ENCODE data around the gene DYSF. TPM values are rescaled to one million over a fixed set of nuclear protein-coding genes. Genes with fewer than 3 reads are reported as not detected.

DYSF gene
- total RNA-seq, 4 donors from 2014 or later = 10.3 to 14.9 (median 14.4) TPM

DNA sequence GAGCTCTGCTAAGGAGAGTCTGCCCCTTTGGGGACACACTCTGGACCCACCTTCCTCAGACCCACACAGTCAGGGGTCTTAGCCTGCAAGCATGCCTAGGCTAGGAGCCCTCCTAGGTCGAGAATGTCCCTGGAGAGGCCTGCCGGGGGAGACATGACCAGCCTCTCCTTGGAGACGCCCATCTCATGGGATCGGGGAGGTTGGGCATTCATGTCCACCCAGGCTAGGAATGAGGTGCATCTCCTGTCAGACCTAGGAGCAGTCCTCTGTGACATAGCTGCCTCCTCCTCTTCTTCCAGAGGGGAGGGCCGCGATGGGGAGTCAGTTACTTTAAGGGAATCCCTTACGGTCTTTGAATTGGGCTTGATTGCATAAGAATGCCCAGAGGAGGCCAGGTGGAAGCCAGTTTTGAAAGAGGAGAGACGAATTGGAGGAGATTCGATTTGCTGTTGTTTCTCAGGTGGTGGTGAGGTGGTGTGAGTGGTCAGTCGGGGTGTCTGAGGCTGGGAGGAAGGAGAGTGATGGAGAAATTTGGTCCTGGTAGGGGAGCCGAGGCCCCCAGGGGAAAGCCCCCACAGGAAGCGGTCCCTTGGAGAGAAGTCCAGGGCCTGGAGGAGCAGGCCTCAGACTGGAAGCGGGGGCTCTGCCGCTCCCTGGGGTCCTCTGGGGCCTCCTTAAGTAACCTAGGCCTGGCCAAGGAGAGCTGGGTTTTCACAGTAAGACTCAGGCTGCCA is 241.3 kb downstream of the DYSF start:
- intact Hi-C loops (cut with DNase I) = no loop called here
- DNase-seq = no peak
- 88 to 89% methylated on average over 12 to 14 of the region's 14 CpGs for WGBS, 2 donors
- H3K27ac ChIP-seq = no peak overlapping the region
- no peaks in the 10 kb centered on the region for H3K36me3 ChIP-seq
- TF ChIP-seq POLR2A (IDR thresholded peaks at IDR 0.05) = no peak
- TF ChIP-seq CTCF (IDR thresholded peaks at IDR 0.05) = no peak
- peaks cover 8 to 15% of the 10 kb centered on the region in 2 donors for H3K4me1 ChIP-seq
- no peaks in the 10 kb centered on the region for H3K27me3 ChIP-seq
- H3K9me3 ChIP-seq = no peaks in the 10 kb centered on the region
- H3K4me3 ChIP-seq (replicated peaks in 1 of 3) = no peak overlapping the region

DNA sequence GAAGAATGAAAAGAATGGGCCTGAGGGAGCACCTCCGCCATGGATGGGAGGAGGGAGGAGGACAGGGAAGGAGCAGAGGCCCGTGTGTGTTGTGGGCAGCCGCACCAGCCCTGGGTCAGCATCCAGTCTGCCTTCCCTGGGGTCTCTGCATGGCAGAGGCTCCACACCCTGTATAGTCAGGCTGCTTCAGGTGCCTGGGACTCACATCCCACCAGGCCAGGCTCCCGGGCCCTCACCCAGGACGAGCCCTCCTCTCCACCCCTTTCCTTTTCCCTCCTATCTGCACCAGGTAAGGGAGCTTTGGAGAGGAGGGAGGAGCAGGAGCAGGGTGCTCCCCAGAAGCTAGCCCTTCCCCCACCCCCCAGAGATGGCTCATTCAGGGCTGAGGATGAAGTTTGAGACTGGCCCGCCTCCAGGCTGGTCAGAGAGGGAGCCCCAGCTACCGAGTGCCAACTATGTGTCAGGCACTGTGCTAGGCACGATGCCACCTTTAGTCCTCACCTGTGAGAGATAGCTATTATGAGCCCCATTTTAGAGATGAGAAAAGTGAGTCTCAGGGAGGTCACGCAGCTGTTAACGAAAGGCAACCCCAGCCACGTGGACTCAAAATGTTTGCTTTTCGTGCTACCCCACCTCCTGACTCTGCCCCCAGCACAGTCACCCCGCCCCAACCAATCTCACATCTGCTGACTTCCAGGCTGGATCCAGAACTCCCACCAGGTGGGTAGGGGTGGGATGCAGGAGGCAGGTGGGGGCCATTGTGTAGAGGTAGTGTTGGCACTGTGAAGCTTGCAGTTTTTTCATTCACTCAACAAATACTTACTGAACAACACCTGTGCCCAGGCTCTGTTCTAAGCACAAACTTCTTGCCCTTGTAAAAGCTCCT is 242.1 kb downstream of the DYSF start:
- Histone ChIP-seq H3K27ac (no peak overlapping the region), H3K36me3 (no peaks in the 10 kb centered on the region), H3K4me3 (replicated peaks in 1 of 3) (no peak overlapping the region), H3K27me3 (no peaks in the 10 kb centered on the region), H3K9me3 (no peaks in the 10 kb centered on the region), H3K4me1 (peaks cover 16 to 23% of the 10 kb centered on the region in 2 donors)
- intact Hi-C loops (cut with DNase I) = no loop called here
- TF ChIP-seq CTCF (IDR thresholded peaks at IDR 0.05) (no peak), POLR2A (IDR thresholded peaks at IDR 0.05) (no peak)
- 86 to 90% methylated on average over 13 of the region's 13 CpGs for WGBS, 2 donors
- DNase-seq = no peak

GRCh38 chr2:71696381-71696780 is 243.0 kb downstream of the DYSF start:
- H3K36me3 ChIP-seq = no peaks in the 10 kb centered on the region

GRCh38 chr2:71697106-71698004 is 244.0 kb downstream of the DYSF start:
- H3K9me3 ChIP-seq = no peaks in the 10 kb centered on the region
- 91 to 92% methylated on average over 14 of the region's 14 CpGs for WGBS, 2 donors
- no peak overlapping the region for H3K27ac ChIP-seq
- no peak for DNase-seq
- no peaks in the 10 kb centered on the region for H3K36me3 ChIP-seq
- H3K4me1 ChIP-seq = peaks cover 27 to 42% of the 10 kb centered on the region in 2 donors
- intact Hi-C loops (cut with DNase I) = no loop called here
- TF ChIP-seq POLR2A (IDR thresholded peaks at IDR 0.05) = no peak
- no peak for TF ChIP-seq CTCF (IDR thresholded peaks at IDR 0.05)
- no peaks in the 10 kb centered on the region for H3K27me3 ChIP-seq
- H3K4me3 ChIP-seq (replicated peaks in 1 of 3) = no peak overlapping the region

More at GRCh38 chr2:71696381-71696780, 243.0 kb downstream of the DYSF start:
- intact Hi-C loops (cut with DNase I) = no loop called here
- H3K27ac ChIP-seq = no peak overlapping the region
- DNase-seq = peak in 1 of 2 donors; percentile 25
- no peaks in the 10 kb centered on the region for H3K9me3 ChIP-seq
- H3K4me1 ChIP-seq = peaks cover 25 to 32% of the 10 kb centered on the region in 2 donors
- H3K4me3 ChIP-seq (replicated peaks in 1 of 3) = no peak overlapping the region
- 45 to 50% methylated on average over 8 of the region's 8 CpGs for WGBS, 2 donors
- H3K27me3 ChIP-seq = no peaks in the 10 kb centered on the region
- no peak for TF ChIP-seq CTCF (IDR thresholded peaks at IDR 0.05)
- no peak for TF ChIP-seq POLR2A (IDR thresholded peaks at IDR 0.05)
